IMR-90 (cell line): ENCODE data around the gene HIVEP3. TPM values are rescaled to one million over a fixed set of nuclear protein-coding genes. Genes with fewer than 3 reads are reported as not detected.

Experiments used
- ATAC-seq: fragments of 200-7000 bp; cut with Tn5 transposase; 2 replicates; pipeline ENCODE4 v1.9.1; 2020; ENCODE audit warnings: low read depth, mild to moderate bottlenecking, moderate library complexity
- BruUV-seq: library from RNA; stranded (reverse); fragments of 400-500 nt; replicated peaks from 2 replicates; lab custom pipeline; 2021; lab: Mats Ljungman, UMichigan
- CTCF ChIA-PET: fragments of 300-600 bp; formaldehyde crosslinking; extraction: SDS; loops from one replicate; lab custom pipeline; 2021; ENCODE audit warnings: antibody characterized with exemption; lab: Yijun Ruan, JAX
- POLR2A ChIA-PET: fragments of 300-600 bp; sonication (Branson Sonifier 250); formaldehyde crosslinking; loops from one replicate; lab custom pipeline; 2022; ENCODE audit warnings: antibody characterized with exemption; ENCODE audit not compliant: unreplicated experiment; lab: Charles Lee
- DNase-seq: peaks from one replicate; pipeline ENCODE4 v3.0.0; 2013
- H2AFZ ChIP-seq: replicated peaks from 2 replicates; pipeline ENCODE3; 2013; ENCODE audit warnings: low read length, mild to moderate bottlenecking; ENCODE audit not compliant: poor library complexity
- H2AK5ac ChIP-seq: 2 replicates; pipeline ENCODE4 v1.6.1; 2013; ENCODE audit warnings: low read depth, low read length, inconsistent platforms
- H2AK9ac ChIP-seq: replicated peaks from 2 replicates; pipeline ENCODE3; 2013; ENCODE audit warnings: mild to moderate bottlenecking, low read depth, low read length, moderate library complexity; ENCODE audit not compliant: poor library complexity
- H2BK120ac ChIP-seq: 2 replicates; pipeline ENCODE4 v1.6.1; 2013; ENCODE audit warnings: low read depth, low read length, inconsistent platforms
- H2BK15ac ChIP-seq: 3 replicates; pipeline ENCODE4 v1.6.1; 2013; ENCODE audit warnings: low read depth, low read length, inconsistent platforms
- H2BK20ac ChIP-seq: 2 replicates; pipeline ENCODE4 v1.6.1; 2013; ENCODE audit warnings: low read depth, mild to moderate bottlenecking, inconsistent platforms, low read length, moderate library complexity
- H2BK5ac ChIP-seq: 2 replicates; pipeline ENCODE4 v1.6.1; 2013; ENCODE audit warnings: mild to moderate bottlenecking, low read depth, low read length, inconsistent platforms; ENCODE audit not compliant: poor library complexity, severe bottlenecking
- H3K14ac ChIP-seq: replicated peaks from 2 replicates; pipeline ENCODE4 v1.6.1; 2013; ENCODE audit warnings: low read depth, low read length, inconsistent platforms
- H3K18ac ChIP-seq: 2 replicates; pipeline ENCODE4 v1.6.1; 2013; ENCODE audit warnings: low read depth, low read length, control low read depth
- H3K23ac ChIP-seq: 2 replicates; pipeline ENCODE4 v1.6.1; 2013; ENCODE audit warnings: low read depth, low read length, inconsistent platforms
- H3K27ac ChIP-seq: 2 replicates; pipeline ENCODE4 v1.5.1; 2013; ENCODE audit warnings: mild to moderate bottlenecking, control low read depth, low read length; ENCODE audit not compliant: insufficient read depth
- H3K27me3 ChIP-seq: 2 replicates; pipeline ENCODE4 v1.6.1; 2013; ENCODE audit warnings: low read length; ENCODE audit not compliant: control insufficient read depth, insufficient read depth
- H3K36me3 ChIP-seq: 2 replicates; pipeline ENCODE4 v1.6.1; 2013; ENCODE audit warnings: low read length, mixed read lengths; ENCODE audit not compliant: control insufficient read depth, insufficient read depth
- H3K4ac ChIP-seq: 2 replicates; pipeline ENCODE4 v1.6.1; 2013; ENCODE audit warnings: low read depth, low read length, inconsistent platforms
- H3K4me1 ChIP-seq: 2 replicates; pipeline ENCODE4 v1.6.1; 2013; ENCODE audit warnings: low read length, mixed read lengths; ENCODE audit not compliant: control insufficient read depth, insufficient read depth
- H3K4me2 ChIP-seq: 2 replicates; pipeline ENCODE4 v1.6.1; 2013; ENCODE audit warnings: low read depth, mild to moderate bottlenecking, control low read depth, low read length, moderate library complexity
- H3K4me3 ChIP-seq: 2 replicates; pipeline ENCODE4 v1.5.1; 2013; ENCODE audit warnings: low read depth, mild to moderate bottlenecking, control low read depth, low read length, moderate library complexity; ENCODE audit not compliant: insufficient read depth
- H3K56ac ChIP-seq: 2 replicates; pipeline ENCODE4 v1.6.1; 2013; ENCODE audit warnings: low read length, inconsistent platforms; ENCODE audit not compliant: insufficient read depth; ENCODE audit errors: extremely low read depth
- H3K79me1 ChIP-seq, 2 experiments: 2 replicates each; pipeline ENCODE4 v1.6.1; 2013; ENCODE audit warnings: low read length in 2 of 2, inconsistent platforms in 1 of 2, low read depth in 1 of 2
- H3K9ac ChIP-seq: 2 replicates; pipeline ENCODE4 v1.6.1; 2013; ENCODE audit warnings: low read depth, low read length, control low read depth
- H3K9me1 ChIP-seq: 2 replicates; pipeline ENCODE4 v1.6.1; 2013; ENCODE audit warnings: low read length, inconsistent platforms; ENCODE audit not compliant: insufficient read depth
- H3K9me3 ChIP-seq: 2 replicates; pipeline ENCODE4 v1.6.1; 2013; ENCODE audit warnings: low read length; ENCODE audit not compliant: control insufficient read depth, insufficient read depth
- H4K20me1 ChIP-seq: 2 replicates; pipeline ENCODE4 v1.6.1; 2013; ENCODE audit warnings: low read length, inconsistent platforms; ENCODE audit not compliant: insufficient read depth
- H4K5ac ChIP-seq: 2 replicates; pipeline ENCODE4 v1.6.1; 2013; ENCODE audit warnings: mild to moderate bottlenecking, low read depth, low read length, control low read depth
- H4K8ac ChIP-seq, 2 experiments: 2 replicates each; pipeline ENCODE4 v1.6.1; 2013; ENCODE audit warnings: low read depth in 2 of 2, low read length in 2 of 2, control low read depth in 1 of 2, inconsistent platforms in 1 of 2
- H4K91ac ChIP-seq: 2 replicates; pipeline ENCODE4 v1.6.1; 2013; ENCODE audit warnings: low read depth, low read length, inconsistent platforms; ENCODE audit not compliant: insufficient read depth
- BHLHE40 ChIP-seq: fragments of 150-350 bp; IDR thresholded peaks from 2 replicates; pipeline ENCODE4 v1.6.1; 2016; ENCODE audit warnings: mild to moderate bottlenecking, low read depth, low read length
- CEBPB ChIP-seq: IDR thresholded peaks from 2 replicates; pipeline ENCODE4 v1.6.1; 2012; ENCODE audit warnings: low read depth, low read length, improper control_type of control experiment
- CHD1 ChIP-seq: IDR thresholded peaks from 2 replicates; pipeline ENCODE4 v1.6.1; 2012; ENCODE audit warnings: low read depth, low read length, improper control_type of control experiment
- FOS ChIP-seq: fragments of 150-350 bp; IDR thresholded peaks from 2 replicates; pipeline ENCODE4 v1.6.1; 2016; ENCODE audit warnings: low read depth, low read length
- MAFK ChIP-seq: IDR thresholded peaks from 2 replicates; pipeline ENCODE4 v1.6.1; 2012; ENCODE audit warnings: low read depth, low read length, improper control_type of control experiment
- MAZ ChIP-seq: IDR thresholded peaks from 2 replicates; pipeline ENCODE4 v1.6.1; 2012; ENCODE audit warnings: low read depth, mild to moderate bottlenecking, low read length, improper control_type of control experiment, moderate library complexity, borderline replicate concordance
- MXI1 ChIP-seq: IDR thresholded peaks from 2 replicates; pipeline ENCODE4 v1.6.1; 2012; ENCODE audit warnings: low read depth, mild to moderate bottlenecking, low read length, moderate library complexity, borderline replicate concordance
- NFE2L2 ChIP-seq: fragments of 150-350 bp; IDR thresholded peaks from 2 replicates; pipeline ENCODE4 v1.6.1; 2016; ENCODE audit warnings: low read depth, mild to moderate bottlenecking, low read length
- POLR2A ChIP-seq: IDR thresholded peaks from 2 replicates; pipeline ENCODE4 v1.6.1; 2012; ENCODE audit warnings: mild to moderate bottlenecking, low read depth, low read length
- RAD21 ChIP-seq: IDR thresholded peaks from 2 replicates; pipeline ENCODE4 v1.6.1; 2012; ENCODE audit warnings: low read length, improper control_type of control experiment
- RCOR1 ChIP-seq: IDR thresholded peaks from 2 replicates; pipeline ENCODE4 v1.6.1; 2012; ENCODE audit warnings: mild to moderate bottlenecking, low read length, improper control_type of control experiment; ENCODE audit not compliant: insufficient replicate concordance
- RFX5 ChIP-seq: IDR thresholded peaks from 2 replicates; pipeline ENCODE4 v1.8.0; 2012; ENCODE audit warnings: low read depth, mild to moderate bottlenecking, low read length, moderate library complexity
- SMC3 ChIP-seq: fragments of 150-350 bp; IDR thresholded peaks from 2 replicates; pipeline ENCODE4 v1.6.1; 2016; ENCODE audit warnings: low read depth, mild to moderate bottlenecking, antibody characterized with exemption, low read length, moderate library complexity
- WGBS, 2 experiments: methylation state at CpG; one replicate each; pipeline versions ENCODE4 v1.1.5 to v1.1.7; 2013; ENCODE audit warnings: missing lambda C conversion rate in 2 of 2; ENCODE audit not compliant: insufficient read length in 1 of 2; ENCODE audit errors: extremely low coverage in 2 of 2; 5-methylcytosine and 5-hydroxymethylcytosine counted together
- dilution Hi-C: fragments of 300-500 bp; cut with HindIII; formaldehyde crosslinking; loops from one replicate; pipeline ENCODE4 v1.14.3; 2018; ENCODE audit warnings: low sequenced_read_pairs; ENCODE audit not compliant: unreplicated experiment
- in situ Hi-C: fragments of 300-500 bp; cut with MboI; formaldehyde crosslinking; loops from 3 replicates; pipeline ENCODE4 v1.14.3; 2019; ENCODE audit warnings: low sequenced_read_pairs, inconsistent platforms, mixed read lengths
- intact Hi-C: fragments of 100-400 bp; cut with micrococcal nuclease; formaldehyde crosslinking; loops from 2 replicates; pipeline ENCODE4 v1.10.0; 2022
- polyA plus RNA-seq, 3 experiments: library from polyadenylated mRNA; depleted of rRNA; stranded (reverse); fragments of >200 nt; gene quantifications; 2 replicates each; pipeline ENCODE4 v1.2.3, GENCODE V29; 2012; ENCODE audit warnings: low replicate concordance in 1 of 3
- total RNA-seq: library from RNA; depleted of rRNA; stranded (reverse); fragments of >200 nt; gene quantifications from 2 replicates; pipeline ENCODE4 v1.2.3, GENCODE V29; 2012
- TF ChIP-seq, protein P1 (sequence below): fragments of 150-350 bp; IDR thresholded peaks from 2 replicates; pipeline ENCODE4 v1.6.1; 2016; ENCODE audit warnings: low read depth, mild to moderate bottlenecking, low read length, moderate library complexity, borderline replicate concordance
- TF ChIP-seq, protein P2 (sequence below): fragments of 150-350 bp; IDR thresholded peaks from 2 replicates; pipeline ENCODE4 v1.6.1; 2017; ENCODE audit warnings: mild to moderate bottlenecking, antibody characterized with exemption, low read length, low read depth
- TF ChIP-seq, protein P3 (sequence below): conservative IDR thresholded peaks from 2 replicates; pipeline ENCODE4 v1.5.1; 2012; ENCODE audit warnings: mild to moderate bottlenecking, low read depth, low read length, improper control_type of control experiment

HIVEP3 gene
- total and polyA plus RNA-seq, 2 of the 4 experiments (the other 2 are of a cell fraction), result 1.4 to 4.0 TPM

DNA sequence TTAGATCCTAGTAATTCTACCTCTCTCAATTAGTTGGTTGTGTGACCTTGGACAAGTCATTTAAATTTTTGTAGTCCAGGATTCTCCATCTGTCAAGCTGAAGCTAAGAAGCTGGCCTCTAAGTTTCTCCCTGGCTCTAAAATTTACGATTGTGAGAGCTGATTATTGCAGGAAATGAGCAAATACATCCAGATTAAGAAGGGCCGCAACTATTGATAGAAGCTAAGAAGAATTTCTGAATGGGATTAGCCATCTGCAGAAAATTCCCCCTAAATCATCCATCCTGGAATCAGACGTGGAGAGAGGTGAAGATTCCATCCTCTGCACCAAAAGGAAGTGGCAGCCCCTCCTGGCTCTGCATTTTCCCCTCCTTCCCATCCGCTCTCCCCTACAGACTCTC, 55.0 kb downstream of the HIVEP3 start:
- TF ChIP-seq RFX5 (no peak), POLR2A (no peak), BHLHE40 (no peak), MXI1 (no peak), FOS (no peak), CHD1 (no peak), RCOR1 (no peak), RAD21 (no peak), MAZ (no peak), SMC3 (no peak), MAFK (no peak), NFE2L2 (no peak), CEBPB (no peak)
- TF ChIP-seq, protein P1, sequence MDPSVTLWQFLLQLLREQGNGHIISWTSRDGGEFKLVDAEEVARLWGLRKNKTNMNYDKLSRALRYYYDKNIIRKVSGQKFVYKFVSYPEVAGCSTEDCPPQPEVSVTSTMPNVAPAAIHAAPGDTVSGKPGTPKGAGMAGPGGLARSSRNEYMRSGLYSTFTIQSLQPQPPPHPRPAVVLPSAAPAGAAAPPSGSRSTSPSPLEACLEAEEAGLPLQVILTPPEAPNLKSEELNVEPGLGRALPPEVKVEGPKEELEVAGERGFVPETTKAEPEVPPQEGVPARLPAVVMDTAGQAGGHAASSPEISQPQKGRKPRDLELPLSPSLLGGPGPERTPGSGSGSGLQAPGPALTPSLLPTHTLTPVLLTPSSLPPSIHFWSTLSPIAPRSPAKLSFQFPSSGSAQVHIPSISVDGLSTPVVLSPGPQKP, result no peak
- TF ChIP-seq, protein P2, sequence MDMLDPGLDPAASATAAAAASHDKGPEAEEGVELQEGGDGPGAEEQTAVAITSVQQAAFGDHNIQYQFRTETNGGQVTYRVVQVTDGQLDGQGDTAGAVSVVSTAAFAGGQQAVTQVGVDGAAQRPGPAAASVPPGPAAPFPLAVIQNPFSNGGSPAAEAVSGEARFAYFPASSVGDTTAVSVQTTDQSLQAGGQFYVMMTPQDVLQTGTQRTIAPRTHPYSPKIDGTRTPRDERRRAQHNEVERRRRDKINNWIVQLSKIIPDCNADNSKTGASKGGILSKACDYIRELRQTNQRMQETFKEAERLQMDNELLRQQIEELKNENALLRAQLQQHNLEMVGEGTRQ, result no peak
- TF ChIP-seq, protein P3, sequence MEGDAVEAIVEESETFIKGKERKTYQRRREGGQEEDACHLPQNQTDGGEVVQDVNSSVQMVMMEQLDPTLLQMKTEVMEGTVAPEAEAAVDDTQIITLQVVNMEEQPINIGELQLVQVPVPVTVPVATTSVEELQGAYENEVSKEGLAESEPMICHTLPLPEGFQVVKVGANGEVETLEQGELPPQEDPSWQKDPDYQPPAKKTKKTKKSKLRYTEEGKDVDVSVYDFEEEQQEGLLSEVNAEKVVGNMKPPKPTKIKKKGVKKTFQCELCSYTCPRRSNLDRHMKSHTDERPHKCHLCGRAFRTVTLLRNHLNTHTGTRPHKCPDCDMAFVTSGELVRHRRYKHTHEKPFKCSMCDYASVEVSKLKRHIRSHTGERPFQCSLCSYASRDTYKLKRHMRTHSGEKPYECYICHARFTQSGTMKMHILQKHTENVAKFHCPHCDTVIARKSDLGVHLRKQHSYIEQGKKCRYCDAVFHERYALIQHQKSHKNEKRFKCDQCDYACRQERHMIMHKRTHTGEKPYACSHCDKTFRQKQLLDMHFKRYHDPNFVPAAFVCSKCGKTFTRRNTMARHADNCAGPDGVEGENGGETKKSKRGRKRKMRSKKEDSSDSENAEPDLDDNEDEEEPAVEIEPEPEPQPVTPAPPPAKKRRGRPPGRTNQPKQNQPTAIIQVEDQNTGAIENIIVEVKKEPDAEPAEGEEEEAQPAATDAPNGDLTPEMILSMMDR, result no peak
- no peak overlapping the region for H2BK5ac ChIP-seq
- no peak for ATAC-seq
- no peak overlapping the region for H3K9ac ChIP-seq
- no TSS peak for BruUV-seq
- no peaks in the 10 kb centered on the region for H3K9me3 ChIP-seq
- CTCF ChIA-PET, result no interaction called here
- no CpG with 5 or more reads among the region's 4 CpGs for WGBS, 2 experiments
- H3K9me1 ChIP-seq, result peaks cover 5% of the 10 kb centered on the region; the same call in 1 of the 2 replicates
- H2AK5ac ChIP-seq, result no peak overlapping the region
- no peak overlapping the region for H4K5ac ChIP-seq
- H3K4me3 ChIP-seq, result no peak overlapping the region
- H2BK20ac ChIP-seq, result no peak overlapping the region
- dilution Hi-C loops (no loop called here), in situ Hi-C loops (no loop called here), intact Hi-C loops (no loop called here)
- peaks cover 5% of the 10 kb centered on the region for H4K20me1 ChIP-seq
- H3K18ac ChIP-seq, result no peak overlapping the region
- no peak overlapping the region for H3K4ac ChIP-seq
- H3K27me3 ChIP-seq, result no peaks in the 10 kb centered on the region
- H3K14ac ChIP-seq, result no peak overlapping the region
- no peak overlapping the region for H2BK120ac ChIP-seq
- no peak overlapping the region for H4K91ac ChIP-seq
- H2AK9ac ChIP-seq, result no peak overlapping the region
- no peak overlapping the region for H3K4me2 ChIP-seq
- no peaks in the 10 kb centered on the region for H3K79me1 ChIP-seq
- H3K36me3 ChIP-seq, result no peaks in the 10 kb centered on the region
- H3K23ac ChIP-seq, result no peak overlapping the region
- DNase-seq, result no peak
- no peak overlapping the region for H3K56ac ChIP-seq
- 0 out of 4 replicates have a peak overlapping the region, but pooled peaks of 1 of the 2 experiments have one; percentile 13 for H4K8ac ChIP-seq
- peaks cover 11% of the 10 kb centered on the region for H3K4me1 ChIP-seq
- H2BK15ac ChIP-seq, result peak overlapping the region; percentile 7; the same call in 1 of the 3 replicates
- H3K27ac ChIP-seq, result no peak overlapping the region
- H2AFZ ChIP-seq, result no peak overlapping the region
- POLR2A ChIA-PET, result no interaction called here
